ENCODE results near the gene CD83.

GRCh38 chr6:14131579-14131978 is 14.0 kb downstream of the CD83 start:
- TF ChIP-seq CTCF (IDR thresholded peaks at IDR 0.05) (no peak), EP300 (IDR thresholded peaks at IDR 0.05) (no peak)
